Tongue (tissue), 2 donors: Measurements from ENCODE around the gene TCF4. TPM values are rescaled to one million over a fixed set of nuclear protein-coding genes. Genes with fewer than 3 reads are reported as not detected.

Experiments
- DNase-seq: peaks from one replicate; pipeline ENCODE4 v3.0.0-alpha.2; 2015
- total RNA-seq: library from RNA; depleted of rRNA; stranded (reverse); fragments of >200 nt; gene quantifications from one replicate; pipeline ENCODE4 v1.2.3, GENCODE V29; 2014

TCF4 gene
- total RNA-seq, 1 donor from 2014 or later = 301 TPM

DNA sequence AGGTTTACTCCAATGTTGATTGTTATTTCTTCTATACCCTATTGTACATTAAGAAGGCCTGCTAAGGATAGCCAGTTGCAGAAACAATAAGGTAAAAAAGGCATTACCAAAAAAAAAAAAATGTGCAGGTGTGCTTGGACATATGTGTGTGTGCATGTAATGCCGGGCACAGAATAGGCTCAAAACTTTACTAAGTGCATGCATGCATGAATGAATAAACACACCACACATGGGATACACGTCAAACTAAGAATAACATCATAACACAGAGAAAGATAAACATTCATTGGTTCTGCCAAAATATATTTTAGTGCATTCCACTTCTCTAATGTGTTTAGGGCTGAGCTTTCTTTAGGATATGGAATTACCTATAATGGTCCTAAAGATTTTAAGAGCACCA, 298.2 kb downstream of the TCF4 start:
- DNase-seq = no peak

DNA sequence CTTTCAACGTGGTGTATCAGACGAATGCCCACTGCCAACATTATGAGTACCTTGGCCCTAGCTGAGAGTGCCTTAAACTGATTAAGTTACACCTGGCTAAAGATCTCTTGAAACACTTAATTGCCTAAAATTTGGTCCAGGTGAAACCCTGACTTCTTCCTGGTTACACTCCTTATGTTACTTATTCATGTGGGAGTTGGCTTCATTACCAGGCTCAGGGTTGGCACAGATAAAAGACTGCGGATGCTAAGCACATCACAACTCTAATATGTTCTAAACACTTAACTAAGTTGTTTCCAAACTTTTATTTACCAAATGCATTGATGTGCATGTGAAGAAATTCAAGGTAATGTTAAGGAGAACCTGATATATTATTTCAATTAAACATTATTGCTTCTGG, 298.9 kb downstream of the TCF4 start:
- no peak for DNase-seq

GRCh38 chr18:55287935-55288868, 299.8 kb downstream of the TCF4 start:
- DNase-seq = no peak

GRCh38 chr18:55287149-55287806, 300.7 kb downstream of the TCF4 start:
- DNase-seq = no peak

- DNase-seq = no peak
Observed at GRCh38 chr18:55286257-55286825, 301.7 kb downstream of the TCF4 start.

GRCh38 chr18:55284614-55285013, 303.4 kb downstream of the TCF4 start:
- no peak for DNase-seq

- DNase-seq = no peak
Observed at GRCh38 chr18:55283309-55283708, 304.7 kb downstream of the TCF4 start.

GRCh38 chr18:55280503-55280902, 307.5 kb downstream of the TCF4 start:
- peak; percentile 86 for DNase-seq

DNA sequence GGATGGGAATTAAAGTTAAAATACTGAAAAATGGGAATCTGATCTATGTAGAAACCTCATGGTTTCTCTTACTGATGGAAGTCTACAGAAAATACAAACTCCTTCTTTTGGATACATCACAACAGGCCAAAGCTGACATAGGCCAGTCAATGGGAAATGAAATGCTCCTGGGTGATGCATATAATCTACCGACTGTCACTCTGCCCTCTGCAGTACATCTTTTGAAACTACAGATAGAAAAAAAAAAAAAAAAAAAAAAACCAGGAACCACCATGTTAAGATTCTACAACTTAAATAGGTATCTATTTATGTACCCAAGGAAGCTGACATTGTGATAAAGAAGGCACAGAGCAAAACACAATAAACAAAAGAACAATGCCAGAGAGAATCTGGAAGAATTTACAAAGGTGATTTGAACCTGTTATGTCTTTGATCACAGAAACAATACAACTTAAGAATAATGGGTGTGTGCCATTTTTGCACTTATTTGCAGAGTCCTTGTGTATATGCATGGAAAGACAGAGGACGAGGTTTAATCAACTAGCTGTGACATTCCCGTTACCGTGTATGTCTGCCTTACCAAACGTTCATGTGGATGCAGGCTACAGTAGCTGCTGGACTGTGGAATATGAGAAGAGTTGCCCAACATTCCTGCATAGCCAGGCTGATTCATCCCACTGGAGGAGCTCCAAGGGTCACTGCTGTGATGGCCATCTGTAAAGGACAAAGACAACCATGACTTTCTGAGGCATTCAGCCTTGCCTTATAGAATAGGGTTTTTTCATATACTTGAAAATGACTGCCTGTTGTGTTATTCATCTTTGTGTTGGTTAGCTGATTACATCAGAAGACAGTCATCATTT, 312.7 kb downstream of the TCF4 start:
- no peak for DNase-seq

- DNase-seq = no peak
Observed at GRCh38 chr18:55272510-55273243, 315.3 kb downstream of the TCF4 start.

- DNase-seq = no peak
Observed at GRCh38 chr18:55269622-55270021, 318.4 kb downstream of the TCF4 start.

DNA sequence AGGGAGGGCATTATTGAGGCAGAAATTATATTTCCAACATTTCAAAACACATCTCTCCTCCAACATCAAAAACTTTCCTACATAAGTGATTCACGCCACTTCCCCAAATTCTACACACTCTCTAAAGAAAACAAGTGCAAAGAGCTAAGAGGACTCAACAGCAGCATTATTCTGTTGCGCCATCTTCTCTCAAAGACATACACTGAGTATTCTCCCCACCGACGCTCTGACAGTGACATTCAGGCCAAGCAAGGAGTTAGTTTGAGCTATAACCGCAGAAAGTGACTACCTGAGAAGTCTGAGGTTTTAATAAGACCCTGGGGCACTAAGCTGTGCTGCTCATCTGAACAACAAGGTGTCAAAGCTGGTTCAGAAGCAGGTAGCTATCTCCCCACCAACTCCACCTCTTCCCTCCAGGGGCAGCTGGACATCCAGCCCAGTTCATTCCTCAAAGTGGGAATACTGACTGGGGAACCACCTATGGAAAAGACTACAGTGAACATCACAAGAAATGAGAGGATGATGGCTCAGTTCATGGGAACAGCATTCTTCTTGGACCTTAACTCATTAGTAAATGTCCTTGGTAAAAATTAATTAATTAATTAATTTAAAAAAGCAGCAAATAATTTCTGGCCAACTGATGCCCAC, 319.2 kb downstream of the TCF4 start:
- DNase-seq = no peak

DNA sequence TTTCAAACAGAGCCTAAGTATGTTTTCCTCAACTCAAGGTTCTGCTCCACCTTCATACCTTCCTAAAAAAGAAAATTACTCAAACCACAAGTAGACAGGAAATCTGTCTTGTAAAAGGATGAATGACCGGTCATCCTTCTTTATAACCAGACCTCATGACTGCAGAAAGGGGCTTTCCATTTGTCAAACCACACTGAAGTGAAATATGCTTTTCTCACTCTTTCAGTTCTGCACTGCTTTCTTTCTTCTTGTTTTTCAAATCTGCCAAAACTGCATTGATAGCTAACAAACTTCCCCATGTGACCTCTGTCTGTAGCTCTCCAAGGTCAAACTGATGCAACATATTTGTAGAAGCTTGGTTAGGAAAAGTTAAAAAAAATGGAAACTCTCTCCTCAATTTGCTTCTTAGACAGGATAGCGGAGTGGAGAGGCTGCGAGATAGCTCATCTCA, 319.8 kb downstream of the TCF4 start:
- DNase-seq = no peak

DNA sequence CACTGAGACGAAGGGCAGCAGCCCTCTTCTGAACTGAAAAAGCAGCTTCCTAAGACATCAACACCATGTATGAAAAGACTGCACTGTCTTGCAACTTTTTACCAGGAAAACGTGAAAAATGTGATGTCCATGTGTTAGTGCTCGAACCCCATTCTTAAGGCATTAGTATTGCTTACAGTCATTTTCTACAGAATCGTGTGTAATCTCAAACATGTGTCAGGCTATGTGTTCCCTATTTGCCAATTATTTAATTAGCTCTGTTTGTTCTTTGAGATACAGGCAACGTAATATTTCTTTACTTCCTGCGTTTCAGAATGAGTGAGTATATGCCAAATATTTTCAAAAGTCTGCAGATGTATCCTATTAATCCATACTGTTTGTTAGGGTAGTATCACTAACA, 321.0 kb downstream of the TCF4 start:
- DNase-seq = no peak

- DNase-seq = no peak
Observed at GRCh38 chr18:55265984-55266383, 322.0 kb downstream of the TCF4 start.

DNA sequence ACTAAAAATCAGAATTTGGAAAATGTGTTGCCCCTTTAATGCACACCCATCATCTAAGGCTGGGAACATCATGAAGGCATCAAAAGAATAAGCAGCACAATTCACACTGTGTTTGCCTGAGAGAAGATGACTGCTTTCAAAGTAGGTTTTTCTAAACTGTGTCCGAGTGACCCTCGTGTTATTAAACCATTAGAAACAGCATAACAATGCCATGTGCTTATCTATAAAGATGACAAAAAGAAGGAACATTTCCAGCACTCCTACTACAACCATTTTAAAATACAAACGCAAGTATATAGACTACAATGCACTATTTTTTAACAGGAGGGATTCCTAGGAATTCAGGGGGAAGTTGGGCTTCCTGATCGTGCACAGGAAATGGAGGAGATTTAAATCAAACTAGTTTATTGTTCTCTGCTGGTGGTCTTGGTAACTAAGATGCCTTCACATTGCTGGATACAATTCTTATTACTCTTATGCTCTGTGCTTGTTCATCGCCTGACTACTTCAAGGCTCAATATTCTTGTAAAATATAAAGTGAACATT, 322.8 kb downstream of the TCF4 start:
- no peak for DNase-seq

DNA sequence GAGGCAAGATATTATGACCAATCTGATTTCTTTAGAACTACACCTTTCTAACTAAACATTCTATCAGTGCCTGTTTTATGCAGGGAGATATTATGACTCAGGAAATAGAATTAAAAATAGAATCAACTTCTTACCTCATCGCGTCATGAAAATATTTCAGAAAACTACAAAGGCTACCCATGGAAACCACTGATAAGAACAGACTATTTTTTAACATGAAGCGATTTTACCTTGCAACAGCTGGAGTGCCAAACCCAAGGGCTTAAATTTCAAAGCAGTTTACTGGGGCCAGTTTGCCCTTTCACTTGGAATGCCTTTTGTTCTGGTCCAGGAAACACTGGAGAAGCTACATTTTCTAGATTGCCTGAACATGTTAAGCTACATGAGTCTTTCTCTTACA, 323.9 kb downstream of the TCF4 start:
- DNase-seq = no peak

DNA sequence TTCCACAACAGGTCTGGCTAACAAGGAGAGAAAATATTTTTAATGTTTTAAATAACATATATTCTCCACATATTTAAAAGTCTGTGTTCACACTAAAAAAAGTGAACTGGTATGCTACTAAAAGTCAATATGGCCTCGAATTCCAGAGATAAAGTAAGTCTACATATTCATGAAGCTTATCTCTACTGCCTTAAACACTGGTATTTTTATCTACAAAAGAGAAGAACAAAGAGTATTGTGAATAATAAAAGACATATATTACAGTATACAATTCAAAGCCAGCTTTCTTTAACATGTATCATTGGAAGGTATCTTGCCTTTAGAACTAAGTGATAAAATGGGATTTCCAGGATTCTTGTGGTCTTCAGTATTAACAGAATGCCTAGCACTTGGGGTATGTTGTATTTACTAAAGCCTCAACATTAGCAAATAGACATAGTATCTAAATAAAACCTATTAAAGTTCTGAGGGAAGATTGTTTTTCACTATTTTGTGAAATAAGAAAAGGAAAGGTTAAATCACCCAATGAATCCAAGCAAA, 325.9 kb downstream of the TCF4 start:
- DNase-seq = no peak

DNA sequence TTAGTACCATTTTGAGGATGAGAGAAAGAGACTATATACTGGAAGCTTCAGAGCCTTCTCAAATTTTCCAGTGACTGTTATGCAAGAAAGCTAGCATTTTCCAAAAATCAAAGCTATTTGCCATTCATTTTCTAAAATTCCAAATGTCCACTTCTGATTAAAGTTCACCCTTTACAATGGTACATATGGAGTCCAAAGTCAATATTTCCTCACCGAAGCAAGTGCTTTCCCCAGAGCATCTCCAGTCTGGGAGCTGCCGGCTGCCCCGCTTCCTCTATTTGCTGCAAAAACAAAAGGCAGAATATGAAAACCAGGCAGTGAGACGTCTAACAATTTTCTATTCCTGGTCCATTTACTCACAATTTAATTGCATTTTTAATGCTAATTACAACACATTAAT, 326.7 kb downstream of the TCF4 start:
- DNase-seq = no peak

DNA sequence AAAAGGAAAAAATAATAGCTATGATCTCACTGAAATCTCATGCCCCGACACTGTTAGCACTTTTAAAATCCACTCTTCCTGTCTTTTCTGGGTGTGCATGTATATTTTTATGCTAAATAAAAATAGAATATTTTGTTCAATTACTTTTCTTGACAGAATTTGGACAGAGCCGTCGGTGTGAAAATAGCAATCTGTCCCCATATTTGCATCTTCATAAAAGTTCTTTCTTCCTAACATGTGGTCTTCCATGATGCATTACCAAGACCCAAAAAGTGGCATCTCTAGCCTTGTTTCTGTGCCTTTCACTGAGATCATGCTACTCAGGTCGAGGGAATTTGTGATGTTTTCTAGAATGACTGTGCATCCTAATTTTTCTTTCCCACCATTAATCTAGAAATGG, 329.9 kb downstream of the TCF4 start:
- DNase-seq = no peak

DNA sequence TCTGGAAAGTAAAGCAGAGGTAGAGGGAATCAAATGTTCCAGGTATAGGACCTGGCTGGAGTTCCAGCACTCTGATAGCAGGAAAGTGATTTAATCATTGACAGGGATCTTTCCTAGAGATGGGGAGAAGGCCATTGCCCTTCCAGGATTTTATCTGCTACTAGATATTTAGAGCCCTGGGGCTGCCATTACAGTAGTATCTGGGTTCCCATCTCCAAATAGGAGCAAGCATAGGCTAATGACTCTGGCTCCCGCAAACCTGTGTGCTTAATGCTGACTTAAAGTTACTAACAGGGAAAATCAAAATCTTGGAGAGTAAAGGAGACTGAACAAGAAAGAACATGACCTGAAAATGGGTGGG, 331.1 kb downstream of the TCF4 start:
- DNase-seq = no peak
